K562 (cell line): ENCODE results near the gene AQP9.
"Not testable (repeated sequence)": the region's sequence is repeated elsewhere in the genome, so short reads cannot be mapped to it uniquely, and the experiment has no call there.

ENCODE experiments used
- ADNP ChIP-seq: fragments of 200-800 bp; sonication (Bioruptor generic); IDR thresholded peaks from 2 replicates; pipeline ENCODE4 v1.6.1; 2016; ENCODE audit warnings: missing genetic modification characterization, missing compliant biosample characterization
- CBX1 ChIP-seq: sonication (generic); IDR thresholded peaks from 2 replicates; pipeline ENCODE4 v1.6.1; 2016; ENCODE audit warnings: antibody characterized with exemption, low read depth, mild to moderate bottlenecking
- POLR2A ChIP-seq: fragments of 450-650 bp; conservative IDR thresholded peaks from 2 replicates; pipeline ENCODE4 v1.6.1; 2016
- SMAD3 ChIP-seq: fragments of 450-650 bp; formaldehyde crosslinking; conservative IDR thresholded peaks from 2 replicates; pipeline ENCODE4 v1.4.0; 2020; ENCODE audit warnings: mild to moderate bottlenecking
- ZBED1 ChIP-seq: IDR thresholded peaks from 2 replicates; pipeline ENCODE4 v1.6.1; 2014
- ZBTB1 ChIP-seq: sonication (generic); formaldehyde crosslinking; IDR thresholded peaks from 2 replicates; pipeline ENCODE4 v1.8.1; 2023; ENCODE audit warnings: missing genetic modification reagents, low read depth, mild to moderate bottlenecking, borderline replicate concordance
- ZNF507 ChIP-seq: conservative IDR thresholded peaks from 2 replicates; pipeline ENCODE4 v1.6.1; 2017; ENCODE audit warnings: missing genetic modification characterization, missing compliant biosample characterization
- ZNF589 ChIP-seq: fragments of 200-800 bp; sonication (Bioruptor generic); IDR thresholded peaks from 2 replicates; pipeline ENCODE4 v1.6.1; 2016; ENCODE audit warnings: low read depth, missing genetic modification characterization, missing compliant biosample characterization
- ZNF696 ChIP-seq: fragments of 250-450 bp; sonication (Bioruptor Pico); conservative IDR thresholded peaks from 2 replicates; pipeline ENCODE4 v1.4.0; 2020; ENCODE audit warnings: mild to moderate bottlenecking, moderate library complexity
- ZNF785 ChIP-seq: fragments of 250-450 bp; sonication (Bioruptor Pico); IDR thresholded peaks from 2 replicates; pipeline ENCODE4 v1.4.0; 2020; ENCODE audit warnings: mild to moderate bottlenecking

DNA sequence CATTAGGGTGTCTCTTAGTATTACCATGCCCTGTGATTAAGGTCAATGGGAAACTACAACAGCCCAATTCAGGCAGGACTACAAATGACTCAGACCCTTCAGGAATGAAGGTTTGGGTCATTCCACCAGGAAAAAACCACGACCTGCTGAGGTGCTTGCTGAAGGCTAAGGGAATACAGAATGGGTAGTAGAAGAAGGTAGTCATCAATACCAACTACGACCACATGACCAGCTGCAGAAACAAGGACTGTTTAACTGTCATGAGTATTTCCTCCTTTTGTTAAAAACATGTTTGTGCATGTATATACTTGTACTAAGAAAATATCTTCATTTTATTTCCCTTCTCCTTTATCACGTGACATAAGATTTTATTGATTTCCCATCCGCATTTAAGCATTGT lies 71.8 kb downstream of the AQP9 start:
- not testable (repeated sequence) for TF ChIP-seq CBX1; ZNF785 (CRISPR knock-in tag); ZNF589; ZBTB1 (CRISPR knock-in tag); ZNF696 (CRISPR knock-in tag); ADNP (tag); POLR2A; ZNF507 (tag); SMAD3 (CRISPR knock-in tag); ZBED1
